Mucosa of descending colon (tissue), 3 donors: ENCODE results near the gene SULT2A1. TPM values are rescaled to one million over a fixed set of nuclear protein-coding genes. Genes with fewer than 3 reads are reported as not detected.

Experiments used
- ATAC-seq: fragments of 200-7000 bp; cut with Tn5 transposase; one replicate; pipeline ENCODE4 v1.9.1; 2020; ENCODE audit warnings: mild to moderate bottlenecking, moderate library complexity
- DNase-seq, 3 donors: peaks; one replicate each; pipeline ENCODE4 v3.0.0-alpha.2; 2020
- H3K36me3 ChIP-seq: fragments of 200-600 bp; one replicate; pipeline ENCODE4 v1.8.0; 2021; ENCODE audit warnings: low read depth, mild to moderate bottlenecking
- H3K4me1 ChIP-seq: fragments of 200-600 bp; one replicate; pipeline ENCODE4 v1.8.0; 2021; ENCODE audit warnings: low read depth, mild to moderate bottlenecking
- H3K4me3 ChIP-seq: fragments of 200-600 bp; one replicate; pipeline ENCODE4 v1.8.0; 2021; ENCODE audit warnings: mild to moderate bottlenecking
- H3K9me3 ChIP-seq: fragments of 200-600 bp; one replicate; pipeline ENCODE4 v1.8.0; 2021; ENCODE audit warnings: mild to moderate bottlenecking
- intact Hi-C, 2 donors: fragments of 100-400 bp; cut with DNase I in 1 of 2; cut with micrococcal nuclease in 1 of 2; formaldehyde crosslinking; loops; one replicate each; pipeline versions ENCODE4 v1.11.0 to v1.11.1; 2022; cut with DNase I, micrococcal nuclease
- total RNA-seq, 3 donors: library from RNA; stranded (reverse); fragmentation: NEBNext Ultra II Directional in 2 of 3; extraction: Animal tissue kit (Norgen Biotek cat#: 25700) in 2 of 3; gene quantifications; one replicate each; pipeline versions ENCODE4 v1.2.1 to v1.2.4, GENCODE V29; 2021 to 2023
- TF ChIP-seq, protein P1 (sequence below): fragments of 200-600 bp; IDR thresholded peaks from one replicate; pipeline ENCODE4 v1.8.0; 2022; ENCODE audit warnings: antibody characterized with exemption, mild to moderate bottlenecking
- donor health status: DM: no; HTN: no; CAD: no; lungs with moderate emphysema.
- donor health status: DM: no; HTN: no; CAD: no.
- donor health status: DM: no; HTN: yes; CAD: no.

The SULT2A1 gene
- total RNA-seq, 3 donors from 2014 or later: 0.67 to 1.3 TPM; not detected in 1

DNA sequence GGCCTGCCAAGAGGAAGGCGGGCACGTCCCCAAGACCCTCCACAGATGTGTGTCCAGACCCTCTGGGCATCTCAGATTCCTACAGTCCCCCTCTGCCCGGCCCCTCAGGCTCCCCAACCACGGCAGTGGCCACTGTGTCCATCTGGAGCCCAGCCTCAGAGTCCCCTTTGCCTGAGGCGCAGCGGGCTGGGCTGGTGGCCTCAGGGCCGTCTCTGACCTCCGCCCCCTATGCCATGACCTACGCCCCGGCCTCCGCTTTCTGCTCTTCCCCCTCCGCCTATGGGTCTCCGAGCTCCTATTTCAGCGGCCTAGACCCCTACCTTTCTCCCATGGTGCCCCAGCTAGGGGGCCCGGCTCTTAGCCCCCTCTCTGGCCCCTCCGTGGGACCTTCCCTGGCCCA lies 46.7 kb downstream of the SULT2A1 start:
- Histone ChIP-seq H3K9me3 (no peaks in the 10 kb centered on the region), H3K36me3 (no peaks in the 10 kb centered on the region), H3K4me1 (no peaks in the 10 kb centered on the region), H3K4me3 (no peak overlapping the region)
- intact Hi-C loops: no loop called here
- TF ChIP-seq, protein P1, sequence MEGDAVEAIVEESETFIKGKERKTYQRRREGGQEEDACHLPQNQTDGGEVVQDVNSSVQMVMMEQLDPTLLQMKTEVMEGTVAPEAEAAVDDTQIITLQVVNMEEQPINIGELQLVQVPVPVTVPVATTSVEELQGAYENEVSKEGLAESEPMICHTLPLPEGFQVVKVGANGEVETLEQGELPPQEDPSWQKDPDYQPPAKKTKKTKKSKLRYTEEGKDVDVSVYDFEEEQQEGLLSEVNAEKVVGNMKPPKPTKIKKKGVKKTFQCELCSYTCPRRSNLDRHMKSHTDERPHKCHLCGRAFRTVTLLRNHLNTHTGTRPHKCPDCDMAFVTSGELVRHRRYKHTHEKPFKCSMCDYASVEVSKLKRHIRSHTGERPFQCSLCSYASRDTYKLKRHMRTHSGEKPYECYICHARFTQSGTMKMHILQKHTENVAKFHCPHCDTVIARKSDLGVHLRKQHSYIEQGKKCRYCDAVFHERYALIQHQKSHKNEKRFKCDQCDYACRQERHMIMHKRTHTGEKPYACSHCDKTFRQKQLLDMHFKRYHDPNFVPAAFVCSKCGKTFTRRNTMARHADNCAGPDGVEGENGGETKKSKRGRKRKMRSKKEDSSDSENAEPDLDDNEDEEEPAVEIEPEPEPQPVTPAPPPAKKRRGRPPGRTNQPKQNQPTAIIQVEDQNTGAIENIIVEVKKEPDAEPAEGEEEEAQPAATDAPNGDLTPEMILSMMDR: no peak
- no peak for ATAC-seq
- DNase-seq: no peak

DNA sequence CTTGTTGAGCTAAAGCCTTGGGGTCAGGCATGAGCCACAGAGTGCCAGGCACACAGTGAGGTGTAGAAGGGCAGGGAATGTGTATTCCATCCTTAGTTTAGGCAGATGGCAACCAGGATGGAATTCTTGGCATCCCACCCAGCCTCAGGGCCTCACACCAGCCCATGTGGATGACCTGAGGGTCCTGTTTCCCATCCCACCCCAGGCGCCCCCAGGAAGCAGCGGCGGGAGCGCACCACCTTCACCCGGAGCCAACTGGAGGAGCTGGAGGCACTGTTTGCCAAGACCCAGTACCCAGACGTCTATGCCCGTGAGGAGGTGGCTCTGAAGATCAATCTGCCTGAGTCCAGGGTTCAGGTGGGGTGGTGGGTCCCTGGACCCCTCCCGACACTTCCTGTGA lies 50.1 kb downstream of the SULT2A1 start:
- intact Hi-C loops: no loop called here
- ATAC-seq (no peak), DNase-seq (no peak)
- Histone ChIP-seq H3K4me1 (no peaks in the 10 kb centered on the region), H3K4me3 (no peak overlapping the region), H3K9me3 (no peaks in the 10 kb centered on the region), H3K36me3 (no peaks in the 10 kb centered on the region)
- TF ChIP-seq, protein P1: no peak

DNA sequence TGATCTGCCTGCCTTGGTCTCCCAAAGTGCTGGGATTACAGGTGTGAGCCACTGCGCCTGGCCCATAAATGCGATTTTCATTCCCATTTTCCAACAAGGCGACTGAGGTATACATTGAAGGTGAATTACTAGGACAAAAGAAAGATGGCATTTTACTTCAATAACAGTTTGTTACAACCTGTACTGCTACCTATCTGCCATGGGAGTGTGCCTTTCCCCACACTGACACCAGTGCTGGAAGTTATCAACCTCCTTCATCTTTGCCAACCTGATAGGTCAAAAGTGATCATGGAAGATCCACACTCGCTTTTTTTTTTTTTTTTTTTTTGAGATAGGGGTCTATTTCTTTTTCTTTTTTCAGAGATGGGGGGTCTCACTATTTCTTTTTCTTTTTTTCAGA lies 53.4 kb downstream of the SULT2A1 start:
- intact Hi-C loops: no loop called here
- DNase-seq (no peak), ATAC-seq (no peak)
- Histone ChIP-seq H3K36me3 (no peaks in the 10 kb centered on the region), H3K4me3 (no peak overlapping the region), H3K9me3 (no peaks in the 10 kb centered on the region), H3K4me1 (no peaks in the 10 kb centered on the region)
- TF ChIP-seq, protein P1: no peak

DNA sequence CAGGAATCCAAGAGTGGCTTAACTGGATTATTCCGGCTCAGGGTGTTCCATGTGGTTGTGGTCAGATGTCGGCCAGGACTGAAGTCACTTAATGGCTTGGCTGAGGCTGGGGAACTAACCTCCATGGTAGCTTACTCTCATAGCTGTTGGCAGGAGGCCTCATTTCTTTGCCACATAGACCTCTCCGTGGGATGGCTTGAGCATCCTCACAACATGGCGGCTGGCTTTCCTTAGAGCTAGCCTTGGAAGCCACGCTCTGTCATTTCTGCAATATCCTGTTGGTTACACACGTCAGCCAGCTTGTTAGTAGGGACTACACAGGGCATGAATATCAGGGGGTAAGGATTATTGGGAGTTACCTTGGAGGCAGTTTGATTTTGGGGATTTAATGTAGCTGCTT lies 59.3 kb downstream of the SULT2A1 start:
- Histone ChIP-seq H3K9me3 (no peaks in the 10 kb centered on the region), H3K4me3 (no peak overlapping the region), H3K4me1 (no peaks in the 10 kb centered on the region), H3K36me3 (no peaks in the 10 kb centered on the region)
- intact Hi-C loops: no loop called here
- TF ChIP-seq, protein P1: no peak
- ATAC-seq (no peak), DNase-seq (no peak)

DNA sequence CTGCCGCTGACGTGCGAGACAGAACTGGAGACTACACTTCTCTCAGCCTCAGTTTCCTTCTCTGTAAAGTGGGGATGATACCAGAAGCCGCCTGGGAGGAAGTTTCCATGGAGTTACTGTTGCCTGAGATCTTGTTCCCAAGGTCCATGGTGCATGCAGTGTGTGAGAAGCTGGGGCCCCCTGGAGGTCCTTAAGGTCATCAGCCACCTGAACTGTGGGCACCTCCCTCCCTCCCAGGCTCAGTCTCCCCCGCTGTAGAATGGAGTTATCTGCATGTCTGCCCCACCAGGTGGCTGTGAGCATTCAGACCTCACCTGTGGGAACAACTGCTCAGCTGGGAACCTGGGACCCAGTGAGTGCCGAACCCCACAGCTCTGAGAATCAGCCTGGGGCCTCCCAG lies 61.7 kb downstream of the SULT2A1 start:
- intact Hi-C loops: no loop called here
- Histone ChIP-seq H3K9me3 (no peaks in the 10 kb centered on the region), H3K4me3 (no peak overlapping the region), H3K4me1 (no peaks in the 10 kb centered on the region), H3K36me3 (no peaks in the 10 kb centered on the region)
- DNase-seq (no peak), ATAC-seq (no peak)
- TF ChIP-seq, protein P1: no peak

DNA sequence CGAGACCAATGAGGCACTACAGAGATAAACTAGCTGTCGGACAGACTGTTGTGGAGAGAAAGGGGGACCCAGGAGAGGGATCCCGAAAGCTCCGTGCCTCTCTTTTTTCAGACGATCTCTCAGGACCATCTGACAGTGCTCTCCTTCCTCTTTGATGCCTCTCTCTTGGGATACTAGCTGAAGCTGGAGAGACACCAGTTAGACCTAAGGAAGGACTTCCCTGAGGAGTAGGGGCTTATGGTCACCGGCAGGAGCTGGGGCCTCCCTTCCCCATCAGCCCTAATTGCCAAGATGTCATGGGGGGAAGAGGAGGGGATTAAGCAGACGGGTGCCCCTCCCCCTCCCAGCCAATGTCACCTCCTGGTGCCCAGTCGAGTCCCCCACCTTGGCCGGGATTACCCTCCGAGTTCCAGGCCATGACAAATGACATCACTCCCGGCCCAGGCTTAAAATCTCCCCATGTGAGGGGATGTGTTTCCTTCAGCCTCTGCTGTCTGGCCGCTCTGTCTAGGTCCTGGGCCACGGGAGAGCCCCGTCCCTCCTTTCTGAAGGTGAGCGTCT lies 64.6 kb downstream of the SULT2A1 start, which contains the start of gene CRX:
TSS of gene CRX (plus strand) at position 478 of the 561 bp plus-strand sequence. CDS start 12,507 bp downstream, outside the sequence.
- Histone ChIP-seq H3K4me1 (no peaks in the 10 kb centered on the region), H3K36me3 (no peaks in the 10 kb centered on the region), H3K4me3 (no peak within 1 kb of the TSS), H3K9me3 (no peaks in the 10 kb centered on the region)
- TF ChIP-seq, protein P1: no peak
- intact Hi-C loops: no loop called here
- ATAC-seq: no peak
- DNase-seq: no peak
